ENCODE results near the gene MGST3. TPM values are rescaled to one million over a fixed set of nuclear protein-coding genes. Genes with fewer than 3 reads are reported as not detected.

MGST3 gene
- total RNA-seq, 2 donors from 2014 or later: 160 to 252 TPM

DNA sequence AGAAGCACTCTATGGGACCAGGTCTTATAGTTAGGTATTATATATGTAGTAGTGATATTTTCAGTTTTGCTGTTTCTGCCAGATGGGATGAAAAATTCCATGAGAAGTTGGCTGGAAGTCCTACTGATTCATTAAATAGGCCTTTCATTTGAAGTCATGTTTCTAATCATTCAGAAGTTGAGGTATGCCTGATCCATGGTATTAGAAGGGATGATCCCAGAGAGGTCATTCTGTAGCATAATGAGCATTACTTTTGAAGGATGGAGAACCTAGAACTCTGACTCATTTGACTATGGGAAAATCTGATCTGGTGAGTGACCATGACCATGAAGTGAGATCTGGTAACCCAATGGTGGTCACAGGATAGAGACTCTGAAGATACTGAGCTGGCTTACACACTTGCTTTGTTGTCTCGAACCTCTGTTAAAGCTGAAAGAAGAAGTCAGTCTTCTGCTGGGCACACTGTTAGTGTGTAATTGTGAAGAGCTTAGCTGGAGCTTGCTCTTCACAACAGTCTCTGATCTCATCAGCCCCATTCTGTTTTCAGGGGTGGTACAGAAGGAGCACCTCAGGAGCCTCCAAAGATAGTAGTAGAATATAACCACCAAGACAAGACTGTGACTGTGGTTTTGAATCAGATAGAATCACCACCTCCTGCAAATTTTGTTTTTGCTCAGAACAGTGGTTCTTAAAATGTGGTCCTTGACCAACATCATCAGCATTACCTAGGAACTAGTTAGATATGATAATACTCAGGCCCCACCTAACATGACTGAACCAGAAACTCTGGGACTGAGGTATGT, 9.0 kb downstream of the MGST3 start:
- no peaks in the 10 kb centered on the region for H3K9me3 ChIP-seq
- H3K4me1 ChIP-seq (ENCODE audit: control insufficient read depth in 1 of 2, low read depth in 2 of 2): peaks cover 44 to 74% of the 10 kb centered on the region in 2 donors
- no peak overlapping the region for H3K4me3 ChIP-seq
- ATAC-seq (ENCODE audit: insufficient number of reproducible peaks, low FRiP score, low read depth) (no peak), DNase-seq (ENCODE audit: low spot score) (no peak)
- no peaks in the 10 kb centered on the region for H3K27me3 ChIP-seq (replicated peaks; ENCODE audit: insufficient read depth)
- no peak for TF ChIP-seq CTCF (IDR thresholded peaks at IDR 0.05)
- no peak overlapping the region for H3K27ac ChIP-seq
- H3K36me3 ChIP-seq: no peaks in the 10 kb centered on the region

DNA sequence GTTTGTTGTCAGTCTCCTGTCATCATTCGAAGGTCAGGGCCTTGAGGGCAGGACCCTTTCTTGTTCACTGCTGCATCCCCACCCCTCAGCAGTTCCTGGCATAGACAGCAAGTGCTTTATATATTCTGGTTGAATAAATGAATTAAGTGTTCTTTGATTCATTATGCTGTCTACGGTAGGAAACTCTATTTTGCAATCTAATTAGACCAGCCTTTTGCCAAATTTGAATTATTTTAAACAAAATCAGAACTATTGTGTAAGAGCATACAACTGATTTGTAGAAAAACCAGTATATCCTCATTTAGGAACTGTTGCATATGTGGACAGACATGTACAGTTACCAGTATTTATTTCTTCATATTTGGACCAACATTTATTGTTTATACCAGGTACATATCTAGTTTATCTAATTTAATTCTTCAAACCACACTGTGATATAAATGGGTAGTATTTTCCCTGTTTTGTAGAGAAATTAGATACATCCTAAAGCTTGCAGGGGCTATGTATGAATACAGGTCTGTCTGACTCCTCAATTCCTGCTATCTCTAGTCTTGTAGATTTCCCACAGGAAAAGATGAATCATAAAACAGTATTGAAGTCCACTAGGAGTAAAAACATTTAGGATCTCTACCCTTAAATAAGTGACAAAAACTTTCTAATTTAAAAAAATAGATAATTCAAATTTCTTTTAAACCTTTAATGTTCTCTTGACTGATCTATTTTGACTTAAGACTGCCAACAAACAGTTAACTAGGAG, 10.4 kb downstream of the MGST3 start:
- peaks cover 32 to 61% of the 10 kb centered on the region in 2 donors for H3K4me1 ChIP-seq (ENCODE audit: control insufficient read depth in 1 of 2, low read depth in 2 of 2)

GRCh38 chr1:165644064-165644735, 13.2 kb downstream of the MGST3 start:
- Histone ChIP-seq H3K27me3 (replicated peaks; ENCODE audit: insufficient read depth) (no peaks in the 10 kb centered on the region), H3K9me3 (no peaks in the 10 kb centered on the region), H3K4me1 (ENCODE audit: control insufficient read depth in 1 of 2, low read depth in 2 of 2) (peaks cover 13 to 52% of the 10 kb centered on the region in 2 donors), H3K4me3 (no peak overlapping the region), H3K27ac (no peak overlapping the region), H3K36me3 (no peaks in the 10 kb centered on the region)
- ATAC-seq (ENCODE audit: insufficient number of reproducible peaks, low FRiP score, low read depth): no peak
- no peak for TF ChIP-seq CTCF (IDR thresholded peaks at IDR 0.05)
- no peak for DNase-seq (ENCODE audit: low spot score)

More for the DNA sequence above, 10.4 kb downstream of the MGST3 start:
- Histone ChIP-seq H3K27ac (no peak overlapping the region), H3K9me3 (no peaks in the 10 kb centered on the region), H3K27me3 (replicated peaks; ENCODE audit: insufficient read depth) (no peaks in the 10 kb centered on the region), H3K4me3 (no peak overlapping the region), H3K36me3 (no peaks in the 10 kb centered on the region)
- ATAC-seq (ENCODE audit: insufficient number of reproducible peaks, low FRiP score, low read depth) (no peak), DNase-seq (ENCODE audit: low spot score) (no peak)
- TF ChIP-seq CTCF (IDR thresholded peaks at IDR 0.05): no peak

- Histone ChIP-seq H3K9me3 (no peaks in the 10 kb centered on the region), H3K4me3 (no peak overlapping the region), H3K27ac (no peak overlapping the region), H3K27me3 (replicated peaks; ENCODE audit: insufficient read depth) (no peaks in the 10 kb centered on the region), H3K4me1 (ENCODE audit: control insufficient read depth in 1 of 2, low read depth in 2 of 2) (peaks cover 7 to 36% of the 10 kb centered on the region in 2 donors), H3K36me3 (no peaks in the 10 kb centered on the region)
- DNase-seq (ENCODE audit: low spot score): no peak
- ATAC-seq (ENCODE audit: insufficient number of reproducible peaks, low FRiP score, low read depth): no peak
- no peak for TF ChIP-seq CTCF (IDR thresholded peaks at IDR 0.05)
Observed at GRCh38 chr1:165645654-165646366, 14.8 kb downstream of the MGST3 start.
